OCI-LY7 (cell line): ENCODE measurements around the gene NIPAL1. TPM values are rescaled to one million over a fixed set of nuclear protein-coding genes. Genes with fewer than 3 reads are reported as not detected.
A peak's percentile ranks its signal among the peaks of the same experiment; 100 is the strongest.

Source experiments
- BruUV-seq: library from RNA; stranded (reverse); fragments of 400-500 nt; replicated peaks from 2 replicates; lab custom pipeline; 2021; lab: Mats Ljungman, UMichigan
- CTCF ChIA-PET: fragments of 300-600 bp; sonication (Branson Sonifier 250); formaldehyde crosslinking; loops from one replicate; lab custom pipeline; 2022; ENCODE audit warnings: antibody characterized with exemption; ENCODE audit not compliant: unreplicated experiment; lab: Charles Lee
- POLR2A ChIA-PET: fragments of 300-600 bp; sonication (Branson Sonifier 250); formaldehyde crosslinking; loops from one replicate; lab custom pipeline; 2022; ENCODE audit warnings: antibody characterized with exemption; lab: Charles Lee
- DNase-seq: peaks from one replicate; pipeline ENCODE4 v3.0.0-alpha.2; 2015; ENCODE audit warnings: low spot score
- H2AFZ ChIP-seq: fragments of 200-600 bp; sonication (generic), shearing (Covaris generic); 2 replicates; pipeline ENCODE4 v1.6.1; 2014; ENCODE audit warnings: mild to moderate bottlenecking, antibody characterized with exemption, low read length, moderate library complexity
- H3K27ac ChIP-seq: fragments of 200-600 bp; sonication (generic); 2 replicates; pipeline ENCODE4 v1.5.1; 2014; ENCODE audit warnings: mixed run types, low read depth, mild to moderate bottlenecking, moderate library complexity, low read length, inconsistent platforms; ENCODE audit not compliant: poor library complexity, severe bottlenecking
- H3K36me3 ChIP-seq: fragments of 200-600 bp; sonication (generic); 2 replicates; pipeline ENCODE4 v1.6.1; 2014; ENCODE audit warnings: mild to moderate bottlenecking, antibody characterized with exemption, low read length, moderate library complexity, mixed read lengths; ENCODE audit not compliant: insufficient read depth
- H3K4me1 ChIP-seq: fragments of 200-600 bp; sonication (generic); 2 replicates; pipeline ENCODE4 v1.5.1; 2014; ENCODE audit warnings: mild to moderate bottlenecking, low read length; ENCODE audit not compliant: insufficient read depth, poor library complexity, severe bottlenecking
- H3K4me2 ChIP-seq: fragments of 200-600 bp; sonication (generic); 2 replicates; pipeline ENCODE4 v1.6.1; 2014; ENCODE audit warnings: mild to moderate bottlenecking, low read length
- H3K4me3 ChIP-seq: fragments of 200-600 bp; sonication (generic); 2 replicates; pipeline ENCODE4 v1.5.1; 2014; ENCODE audit warnings: mild to moderate bottlenecking, low read depth, low read length; ENCODE audit not compliant: poor library complexity, severe bottlenecking
- H3K79me2 ChIP-seq: fragments of 200-600 bp; sonication (generic); 2 replicates; pipeline ENCODE4 v1.6.1; 2016; ENCODE audit warnings: low read depth, mild to moderate bottlenecking, low read length, moderate library complexity, mixed read lengths; ENCODE audit not compliant: insufficient read depth
- H3K9me2 ChIP-seq: fragments of 200-600 bp; sonication (generic); 2 replicates; pipeline ENCODE4 v1.6.1; 2016; ENCODE audit warnings: mild to moderate bottlenecking, low read length, mixed read lengths; ENCODE audit not compliant: insufficient read depth
- H3K9me3 ChIP-seq: fragments of 200-600 bp; sonication (generic); 2 replicates; pipeline ENCODE4 v1.6.1; 2014; ENCODE audit warnings: mild to moderate bottlenecking, mixed run types, low read length, mixed read lengths
- H4K20me1 ChIP-seq: fragments of 200-600 bp; sonication (generic); 2 replicates; pipeline ENCODE4 v1.6.1; 2014; ENCODE audit warnings: mild to moderate bottlenecking, antibody characterized with exemption, low read length, moderate library complexity, mixed read lengths; ENCODE audit not compliant: insufficient read depth
- EZH2phosphoT487 ChIP-seq: fragments of 200-600 bp; sonication (generic); IDR thresholded peaks from 2 replicates; pipeline ENCODE4 v1.6.1; 2018; ENCODE audit warnings: low read depth, borderline replicate concordance, mild to moderate bottlenecking, mixed run types, antibody characterized with exemption, low read length, moderate library complexity, mixed read lengths
- intact Hi-C: fragments of 100-400 bp; cut with micrococcal nuclease; formaldehyde crosslinking; loops from one replicate; pipeline ENCODE4 v1.10.0; 2022; ENCODE audit not compliant: unreplicated experiment
- total RNA-seq, 2 experiments: library from RNA; depleted of rRNA in 1 of 2; stranded (reverse); fragments of >200 nt in 1 of 2; shearing (Covaris generic) in 1 of 2; gene quantifications; 2 replicates each; pipeline ENCODE4 v1.2.3, GENCODE V29; 2014 to 2022
- TF ChIP-seq, protein P1 (sequence below): fragments of 200-600 bp; sonication (generic); conservative IDR thresholded peaks from 2 replicates; pipeline ENCODE4 v1.5.1; 2014; ENCODE audit warnings: mild to moderate bottlenecking, antibody characterized with exemption, low read length, moderate library complexity, mixed read lengths

Gene NIPAL1
- total RNA-seq, 2 experiments from 2014 or later = 0.28 to 1.9 TPM

GRCh38 chr4:48027653-48028052, 11.1 kb downstream of the NIPAL1 start:
- Histone ChIP-seq H3K27ac (no peak overlapping the region), H3K36me3 (no peaks in the 10 kb centered on the region), H3K4me3 (no peak overlapping the region), H3K9me3 (peaks cover 11% of the 10 kb centered on the region; the same call in 1 of the 2 replicates), H3K79me2 (no peaks in the 10 kb centered on the region), H3K9me2 (no peaks in the 10 kb centered on the region), H2AFZ (no peak overlapping the region), H4K20me1 (no peaks in the 10 kb centered on the region), H3K4me1 (peaks cover 16% of the 10 kb centered on the region), H3K4me2 (no peak overlapping the region)
- TF ChIP-seq, protein P1, sequence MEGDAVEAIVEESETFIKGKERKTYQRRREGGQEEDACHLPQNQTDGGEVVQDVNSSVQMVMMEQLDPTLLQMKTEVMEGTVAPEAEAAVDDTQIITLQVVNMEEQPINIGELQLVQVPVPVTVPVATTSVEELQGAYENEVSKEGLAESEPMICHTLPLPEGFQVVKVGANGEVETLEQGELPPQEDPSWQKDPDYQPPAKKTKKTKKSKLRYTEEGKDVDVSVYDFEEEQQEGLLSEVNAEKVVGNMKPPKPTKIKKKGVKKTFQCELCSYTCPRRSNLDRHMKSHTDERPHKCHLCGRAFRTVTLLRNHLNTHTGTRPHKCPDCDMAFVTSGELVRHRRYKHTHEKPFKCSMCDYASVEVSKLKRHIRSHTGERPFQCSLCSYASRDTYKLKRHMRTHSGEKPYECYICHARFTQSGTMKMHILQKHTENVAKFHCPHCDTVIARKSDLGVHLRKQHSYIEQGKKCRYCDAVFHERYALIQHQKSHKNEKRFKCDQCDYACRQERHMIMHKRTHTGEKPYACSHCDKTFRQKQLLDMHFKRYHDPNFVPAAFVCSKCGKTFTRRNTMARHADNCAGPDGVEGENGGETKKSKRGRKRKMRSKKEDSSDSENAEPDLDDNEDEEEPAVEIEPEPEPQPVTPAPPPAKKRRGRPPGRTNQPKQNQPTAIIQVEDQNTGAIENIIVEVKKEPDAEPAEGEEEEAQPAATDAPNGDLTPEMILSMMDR = no peak
- no peak for TF ChIP-seq EZH2phosphoT487
- CTCF ChIA-PET = no interaction called here
- POLR2A ChIA-PET = interaction anchor here (0.6 to 11.9 kb wide), 4 partner anchors 9 to 751 kb away, joined by 3 to 194 read pairs (median 8); no protein-coding TSS in a partner anchor
- no TSS peak for BruUV-seq
- intact Hi-C loops = no loop called here
- no peak for DNase-seq

DNA sequence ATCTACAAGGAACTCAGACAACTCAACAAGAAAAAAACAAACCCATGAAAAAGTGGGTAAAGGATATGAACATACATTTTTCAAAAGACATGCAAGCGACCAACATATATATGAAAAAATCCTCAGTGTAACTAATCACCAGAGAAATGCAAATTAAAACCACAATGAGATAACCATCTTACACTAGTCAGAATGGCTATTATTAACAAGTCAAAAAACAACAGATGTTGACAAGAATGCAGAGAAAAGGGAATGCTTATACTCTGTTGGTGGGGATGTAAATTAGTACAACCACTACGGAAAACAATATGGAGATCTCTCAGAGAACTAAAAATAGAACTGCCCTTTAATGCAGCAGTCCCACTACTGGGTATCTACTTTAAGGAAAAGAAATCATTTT, 12.1 kb downstream of the NIPAL1 start:
- intact Hi-C loops = no loop called here
- no peaks in the 10 kb centered on the region for H3K79me2 ChIP-seq
- no peak for DNase-seq
- peak overlapping the region; percentile 33 for H3K4me2 ChIP-seq
- CTCF ChIA-PET = no interaction called here
- H3K4me3 ChIP-seq = no peak overlapping the region
- H3K4me1 ChIP-seq = peaks cover 26% of the 10 kb centered on the region
- no TSS peak for BruUV-seq
- H3K9me3 ChIP-seq = peaks cover 11% of the 10 kb centered on the region; the same call in 1 of the 2 replicates
- H4K20me1 ChIP-seq = no peaks in the 10 kb centered on the region
- H3K36me3 ChIP-seq = no peaks in the 10 kb centered on the region
- POLR2A ChIA-PET = interaction anchor here (2.5 to 11.9 kb wide), 2 partner anchors 10 to 19 kb away, joined by 14 to 194 read pairs; no protein-coding TSS in a partner anchor
- no peak overlapping the region for H3K27ac ChIP-seq
- H3K9me2 ChIP-seq = no peaks in the 10 kb centered on the region
- no peak for TF ChIP-seq EZH2phosphoT487
- TF ChIP-seq, protein P1 = no peak
- peak overlapping the region; percentile 69; the same call in 1 of the 2 replicates for H2AFZ ChIP-seq

- no TSS peak for BruUV-seq
- peaks cover 11% of the 10 kb centered on the region; the same call in 1 of the 2 replicates for H3K9me3 ChIP-seq
- ChIA-PET CTCF (no interaction called here), POLR2A (interaction anchor here (1.2 to 11.9 kb wide), 5 partner anchors 12 to 29 kb away, joined by 4 to 194 read pairs (median 8); partner anchors contain the start of gene CNGA1)
- H3K36me3 ChIP-seq = 0 out of 2 replicates have a peak, but pooled peaks cover 6% of the 10 kb centered on the region
- H2AFZ ChIP-seq = no peak overlapping the region
- TF ChIP-seq, protein P1 = no peak
- TF ChIP-seq EZH2phosphoT487 = no peak
- H3K4me3 ChIP-seq = no peak overlapping the region
- no peak overlapping the region for H3K27ac ChIP-seq
- H3K79me2 ChIP-seq = no peaks in the 10 kb centered on the region
- no peak for DNase-seq
- intact Hi-C loops = loop anchor here (10.0 kb wide), 2 partner anchors 314 to 546 kb away; partner anchors contain the start of genes ATP10D and SLAIN2
- no peak overlapping the region for H3K4me2 ChIP-seq
- peaks cover 44% of the 10 kb centered on the region for H3K4me1 ChIP-seq
- H4K20me1 ChIP-seq = no peaks in the 10 kb centered on the region
- no peaks in the 10 kb centered on the region for H3K9me2 ChIP-seq
Observed at GRCh38 chr4:48030470-48030869, 13.9 kb downstream of the NIPAL1 start.
